Smooth muscle cell (in vitro differentiated cells): Measurements from ENCODE around the gene RBM45. TPM values are rescaled to one million over a fixed set of nuclear protein-coding genes. Genes with fewer than 3 reads are reported as not detected.

Experiments used
- DNase-seq: peaks from one replicate; lab custom pipeline; 2025; ENCODE audit not compliant: unreplicated experiment; lab: John Stamatoyannopoulos, UW
- H2AFZ ChIP-seq: fragments of 200-600 bp; sonication (generic); 2 replicates; pipeline ENCODE4 v1.6.0; 2016; ENCODE audit warnings: antibody characterized with exemption, low read depth, mild to moderate bottlenecking
- H3F3A ChIP-seq: fragments of 200-600 bp; sonication (generic); 2 replicates; pipeline ENCODE4 v1.6.0; 2017; ENCODE audit warnings: antibody characterized with exemption, low read depth
- H3K27ac ChIP-seq: fragments of 200-600 bp; sonication (generic); 2 replicates; pipeline ENCODE4 v1.5.1; 2016; ENCODE audit warnings: low read depth, mild to moderate bottlenecking
- H3K27me3 ChIP-seq: fragments of 200-600 bp; sonication (generic); 2 replicates; pipeline ENCODE4 v1.6.1; 2016; ENCODE audit warnings: low read depth, mild to moderate bottlenecking
- H3K36me3 ChIP-seq: fragments of 200-600 bp; sonication (generic); 2 replicates; pipeline ENCODE4 v1.5.1; 2016; ENCODE audit warnings: low read depth
- H3K4me1 ChIP-seq: fragments of 200-600 bp; sonication (generic); 2 replicates; pipeline ENCODE4 v1.5.1; 2016; ENCODE audit warnings: low read depth
- H3K4me2 ChIP-seq: fragments of 200-600 bp; sonication (generic); 2 replicates; pipeline ENCODE4 v1.6.0; 2016; ENCODE audit warnings: mild to moderate bottlenecking
- H3K4me3 ChIP-seq: fragments of 200-600 bp; sonication (generic); 2 replicates; pipeline ENCODE4 v1.5.1; 2016; ENCODE audit warnings: mild to moderate bottlenecking
- H3K79me2 ChIP-seq: fragments of 200-600 bp; sonication (generic); 2 replicates; pipeline ENCODE4 v1.6.0; 2016; ENCODE audit warnings: low read depth, mild to moderate bottlenecking
- H3K9ac ChIP-seq: fragments of 200-600 bp; sonication (generic); 2 replicates; pipeline ENCODE4 v1.6.0; 2016; ENCODE audit warnings: low read depth
- H3K9me3 ChIP-seq: fragments of 200-600 bp; sonication (generic); replicated peaks from 2 replicates; pipeline ENCODE4 v1.5.1; 2016; ENCODE audit warnings: low read depth
- H4K20me1 ChIP-seq: fragments of 200-600 bp; sonication (generic); 2 replicates; pipeline ENCODE4 v1.6.0; 2016; ENCODE audit warnings: low read depth
- CTCF ChIP-seq: fragments of 200-600 bp; sonication (generic); IDR thresholded peaks from 2 replicates; pipeline ENCODE4 v1.5.1; 2017; ENCODE audit warnings: borderline replicate concordance, mild to moderate bottlenecking, antibody characterized with exemption; ENCODE audit not compliant: insufficient read depth, poor library complexity, severe bottlenecking
- WGBS: methylation state at CpG from one replicate; pipeline ENCODE4 v1.1.7; 2016; ENCODE audit warnings: low lambda C conversion rate; 5-methylcytosine and 5-hydroxymethylcytosine counted together
- polyA plus RNA-seq: library from polyadenylated mRNA; unstranded; fragments of >200 nt; fragmentation: Nextera tagmentation; extraction: Ambion mirVana; gene quantifications from 2 replicates; pipeline ENCODE4 v1.2.1, GENCODE V29; 2016
- total RNA-seq: library from RNA; depleted of rRNA; stranded (reverse); fragments of >200 nt; gene quantifications from 2 replicates; pipeline ENCODE4 v1.2.3, GENCODE V29; 2014

Gene RBM45
- total and polyA plus RNA-seq, 2 experiments from 2014 or later, result 10.2 to 12.5 TPM

- Histone ChIP-seq H3F3A (no peaks in the 10 kb centered on the region), H3K4me3 (no peak overlapping the region), H3K36me3 (no peaks in the 10 kb centered on the region), H3K4me2 (no peak overlapping the region), H3K27me3 (no peaks in the 10 kb centered on the region), H4K20me1 (no peaks in the 10 kb centered on the region), H3K4me1 (no peaks in the 10 kb centered on the region), H3K79me2 (no peaks in the 10 kb centered on the region), H2AFZ (no peak overlapping the region), H3K9ac (no peak overlapping the region), H3K9me3 (no peaks in the 10 kb centered on the region), H3K27ac (no peak overlapping the region)
- DNase-seq, result no peak
- TF ChIP-seq CTCF, result no peak
- 96% methylated on average over 2 of the region's 2 CpGs for WGBS
Measured at GRCh38 chr2:178105566-178105965, 6.7 kb upstream of the RBM45 start.

DNA sequence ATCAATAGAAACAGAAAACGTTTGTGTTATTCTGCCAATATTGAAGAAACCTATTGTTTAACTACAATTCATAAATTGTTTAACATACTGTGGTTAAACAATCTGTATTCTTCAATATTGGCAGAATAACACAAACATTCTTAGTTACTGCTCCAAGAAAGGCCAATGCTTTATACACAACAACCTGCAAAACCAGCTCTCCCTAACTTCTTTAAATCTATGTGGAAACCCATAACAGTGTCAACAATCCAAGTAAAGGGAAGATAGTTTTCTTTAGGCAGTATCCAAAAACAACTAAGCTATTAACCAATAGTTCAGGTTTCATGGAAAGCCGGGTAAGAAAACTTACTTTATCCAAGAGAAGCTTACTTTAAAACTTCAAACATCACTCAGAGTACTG, 6.2 kb upstream of the RBM45 start:
- WGBS, result 69% methylated on average over 2 of the region's 2 CpGs
- no peak for TF ChIP-seq CTCF
- H3K9me3 ChIP-seq, result no peaks in the 10 kb centered on the region
- no peaks in the 10 kb centered on the region for H3F3A ChIP-seq
- no peak overlapping the region for H3K4me2 ChIP-seq
- no peaks in the 10 kb centered on the region for H3K27me3 ChIP-seq
- H3K9ac ChIP-seq, result no peak overlapping the region
- no peak overlapping the region for H3K27ac ChIP-seq
- no peak overlapping the region for H2AFZ ChIP-seq
- no peaks in the 10 kb centered on the region for H3K36me3 ChIP-seq
- no peaks in the 10 kb centered on the region for H3K79me2 ChIP-seq
- H3K4me1 ChIP-seq, result no peaks in the 10 kb centered on the region
- H3K4me3 ChIP-seq, result no peak overlapping the region
- DNase-seq, result no peak
- H4K20me1 ChIP-seq, result no peaks in the 10 kb centered on the region

GRCh38 chr2:178108176-178108575, 4.1 kb upstream of the RBM45 start:
- 92% methylated on average over 21 of the region's 21 CpGs for WGBS
- Histone ChIP-seq H3K9me3 (no peaks in the 10 kb centered on the region), H3K9ac (no peak overlapping the region), H3K4me2 (no peak overlapping the region), H3K27me3 (no peaks in the 10 kb centered on the region), H3K36me3 (no peaks in the 10 kb centered on the region), H3K27ac (no peak overlapping the region), H2AFZ (no peak overlapping the region), H3K4me1 (peaks cover 2% of the 10 kb centered on the region), H4K20me1 (no peaks in the 10 kb centered on the region), H3K4me3 (no peak overlapping the region), H3F3A (no peaks in the 10 kb centered on the region), H3K79me2 (peaks cover under 1% of the 10 kb centered on the region)
- TF ChIP-seq CTCF, result no peak
- DNase-seq, result no peak

GRCh38 chr2:178109813-178110212, 2.4 kb upstream of the RBM45 start:
- no peak overlapping the region for H3K4me3 ChIP-seq
- no peak overlapping the region for H3K9ac ChIP-seq
- peak; percentile 53 for TF ChIP-seq CTCF
- H3K36me3 ChIP-seq, result no peaks in the 10 kb centered on the region
- H3K27me3 ChIP-seq, result no peaks in the 10 kb centered on the region
- no peaks in the 10 kb centered on the region for H3K9me3 ChIP-seq
- H2AFZ ChIP-seq, result no peak overlapping the region
- DNase-seq, result no peak
- H3F3A ChIP-seq, result no peaks in the 10 kb centered on the region
- no peaks in the 10 kb centered on the region for H4K20me1 ChIP-seq
- no peak overlapping the region for H3K4me2 ChIP-seq
- peaks cover 7% of the 10 kb centered on the region for H3K4me1 ChIP-seq
- 0% methylated on average over 1 of the region's 1 CpG for WGBS
- peaks cover 8% of the 10 kb centered on the region for H3K79me2 ChIP-seq
- H3K27ac ChIP-seq, result no peak overlapping the region
